Activated CD4-positive, alpha-beta T cell treated with anti-CD3 and anti-CD28 coated beads, Interleukin-2, Interleukin-4, amounts not matched to agents 100 ng/mL and 50 ng/mL, durations not matched to agents 16 hours and 8 hours (primary cell): ENCODE data around the gene OCRL.
A peak's percentile ranks its signal among the peaks of the same experiment; 100 is the strongest.
"Not testable (repeated sequence)": the region's sequence is repeated elsewhere in the genome, so short reads cannot be mapped to it uniquely, and the experiment has no call there.

Experiments used
- DNase-seq: peaks from one replicate; pipeline ENCODE4 v3.0.0-alpha.2; 2020; ENCODE audit warnings: low spot score

The OCRL gene

GRCh38 chrX:129534816-129535578, 5.1 kb upstream of the OCRL start:
- no peak for DNase-seq

DNA sequence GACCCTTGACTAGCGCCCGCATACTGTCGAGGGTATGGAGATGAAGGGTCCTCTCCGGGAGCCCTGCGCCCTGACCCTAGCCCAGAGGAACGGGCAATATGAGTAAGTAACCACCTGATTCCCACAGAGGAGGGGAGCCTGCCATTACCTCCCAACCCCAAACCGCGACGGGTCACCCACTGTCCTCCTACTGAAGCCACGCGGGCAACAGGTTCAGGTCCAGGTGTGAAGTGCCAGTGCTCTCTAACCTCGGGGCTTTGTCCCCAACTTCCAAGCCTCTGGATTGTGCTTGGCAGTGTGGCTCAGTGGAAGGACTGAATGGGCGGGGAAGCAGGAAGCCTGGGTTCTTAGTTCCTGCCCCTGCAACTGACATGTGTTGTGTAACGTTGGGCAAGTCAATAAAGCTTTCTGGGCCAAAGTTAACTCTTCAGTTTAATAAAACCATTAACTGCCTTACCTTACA, 694 bp downstream of the OCRL start:
- DNase-seq: peak; percentile 1

DNA sequence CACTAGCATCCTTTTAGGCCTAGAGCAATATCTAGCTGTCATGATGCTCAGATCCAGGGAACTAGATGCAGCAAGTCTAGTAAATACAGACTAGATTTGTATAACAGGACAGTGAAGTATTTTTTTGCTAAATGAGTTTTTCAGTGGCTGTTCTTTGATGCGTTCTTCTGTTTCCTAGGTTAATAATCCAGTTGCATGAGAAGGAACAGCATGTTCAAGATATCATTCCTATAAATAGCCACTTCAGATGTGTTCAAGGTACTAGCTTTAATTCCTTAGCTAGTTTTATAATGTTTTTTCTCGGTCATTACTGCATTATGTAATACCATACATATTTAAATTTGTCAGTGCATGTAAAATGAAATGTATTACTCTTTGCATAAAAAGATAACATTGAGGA, 4.7 kb downstream of the OCRL start:
- DNase-seq: no peak

DNA sequence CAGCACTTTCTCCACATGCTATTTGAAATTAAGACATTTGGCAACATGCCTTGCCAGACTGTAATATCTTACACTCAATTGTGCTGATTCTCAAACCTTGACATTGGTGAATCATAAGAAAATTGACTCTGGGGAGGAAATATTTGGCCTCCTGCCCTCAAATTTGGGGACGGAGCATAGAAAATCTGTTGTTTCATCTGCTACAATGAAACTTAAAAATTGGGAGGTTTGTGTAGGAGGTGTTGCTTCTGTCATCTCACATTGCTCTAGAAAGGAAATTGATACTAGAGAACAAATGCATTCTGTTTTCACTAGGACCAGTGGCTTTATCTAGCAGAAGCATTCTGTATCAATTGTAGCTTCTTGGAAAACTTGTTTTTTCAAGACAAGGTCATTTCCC, 5.3 kb downstream of the OCRL start:
- no peak for DNase-seq

DNA sequence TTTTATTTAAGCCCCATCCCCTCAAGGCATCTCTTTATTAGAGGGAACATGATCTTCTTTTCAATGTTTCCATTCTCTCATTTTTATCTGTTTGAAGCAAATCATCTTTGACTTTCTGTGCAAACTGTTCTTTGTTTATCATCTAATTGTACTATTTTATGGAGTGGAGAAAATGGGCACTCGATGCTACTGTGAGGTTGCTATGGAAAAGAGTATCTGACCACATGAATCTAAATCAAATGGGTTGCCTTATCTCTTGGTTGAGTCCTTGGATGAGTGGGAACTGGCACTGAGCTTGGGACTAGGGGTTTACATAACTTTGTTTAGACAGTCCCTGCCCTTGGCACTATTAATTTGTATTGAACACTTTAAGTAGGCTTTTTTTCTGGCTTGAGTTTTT, 9.1 kb downstream of the OCRL start:
- DNase-seq: no peak

DNA sequence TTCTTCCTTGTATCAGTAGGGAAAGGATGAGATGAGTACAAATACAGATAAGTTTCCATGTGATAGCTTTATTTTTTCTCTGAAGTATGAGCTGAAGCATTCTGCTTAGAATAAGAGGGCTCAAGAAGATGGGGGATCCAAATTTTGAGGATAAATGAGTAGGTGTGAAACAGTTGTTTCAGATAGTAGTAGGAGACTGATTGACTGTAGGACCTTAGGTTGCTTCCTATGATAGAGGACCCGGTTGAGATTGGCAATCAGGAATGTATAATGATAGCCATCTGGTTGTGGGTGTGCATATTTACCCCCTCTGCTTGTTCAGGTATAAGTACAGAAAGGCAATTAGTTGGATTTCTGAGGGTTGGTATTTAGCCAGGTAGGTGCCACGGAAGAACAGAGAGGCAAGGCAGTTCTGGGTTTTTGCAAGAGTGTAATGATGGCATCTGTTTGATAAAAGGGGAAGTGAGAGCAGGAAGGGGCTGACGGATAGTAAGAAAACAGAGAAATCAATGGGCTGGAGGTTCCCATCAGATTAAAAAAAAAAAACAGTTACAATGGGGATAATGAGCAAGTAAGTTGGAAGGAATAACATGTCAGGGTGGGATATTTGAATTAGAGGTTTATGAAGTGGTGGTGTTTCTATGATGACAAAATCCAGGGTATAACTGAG, 13.7 kb downstream of the OCRL start:
- no peak for DNase-seq

DNA sequence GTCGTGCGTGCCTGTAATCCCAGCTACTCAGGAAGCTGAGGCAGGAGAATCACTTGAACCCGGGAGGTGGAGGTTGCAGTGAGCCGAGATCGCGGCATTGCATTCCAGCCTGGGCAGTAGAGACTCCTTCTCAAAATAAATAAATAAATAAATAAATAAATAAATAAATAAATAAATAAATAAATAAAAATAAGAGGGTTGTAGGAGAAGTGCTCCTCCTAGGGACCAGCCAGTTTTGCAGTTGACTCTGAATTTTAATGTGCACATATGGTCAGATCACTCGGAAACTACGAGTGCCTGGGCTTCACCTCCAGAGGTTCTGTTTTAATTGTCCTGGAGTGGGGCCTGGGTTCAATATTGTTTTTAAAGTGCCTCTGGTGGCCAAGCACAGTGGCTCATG, 14.8 kb downstream of the OCRL start:
- DNase-seq: not testable (repeated sequence)

DNA sequence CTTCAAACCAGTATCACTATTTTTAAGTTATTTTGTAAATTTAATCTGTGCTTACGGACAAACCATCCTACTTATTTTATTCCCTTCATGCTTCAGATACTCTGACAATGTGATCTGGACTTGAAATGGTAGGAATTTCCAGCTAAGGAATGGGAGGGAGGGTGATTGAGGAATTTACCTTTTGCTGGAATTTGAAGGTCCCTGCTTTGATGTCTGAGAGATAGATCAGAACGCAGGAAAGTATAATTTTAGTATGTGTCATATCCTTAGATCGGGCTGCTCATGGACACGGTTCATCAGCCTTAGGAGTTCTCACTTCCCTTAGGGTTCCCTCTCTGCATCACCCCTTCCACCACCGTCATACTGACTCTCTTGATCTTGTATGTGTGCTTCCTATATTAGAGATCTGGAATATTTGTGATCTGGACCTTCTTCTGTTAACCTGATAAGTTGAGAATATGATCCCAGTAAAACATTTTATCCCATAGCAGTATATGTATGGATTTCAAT, 16.8 kb downstream of the OCRL start:
- DNase-seq: no peak

DNA sequence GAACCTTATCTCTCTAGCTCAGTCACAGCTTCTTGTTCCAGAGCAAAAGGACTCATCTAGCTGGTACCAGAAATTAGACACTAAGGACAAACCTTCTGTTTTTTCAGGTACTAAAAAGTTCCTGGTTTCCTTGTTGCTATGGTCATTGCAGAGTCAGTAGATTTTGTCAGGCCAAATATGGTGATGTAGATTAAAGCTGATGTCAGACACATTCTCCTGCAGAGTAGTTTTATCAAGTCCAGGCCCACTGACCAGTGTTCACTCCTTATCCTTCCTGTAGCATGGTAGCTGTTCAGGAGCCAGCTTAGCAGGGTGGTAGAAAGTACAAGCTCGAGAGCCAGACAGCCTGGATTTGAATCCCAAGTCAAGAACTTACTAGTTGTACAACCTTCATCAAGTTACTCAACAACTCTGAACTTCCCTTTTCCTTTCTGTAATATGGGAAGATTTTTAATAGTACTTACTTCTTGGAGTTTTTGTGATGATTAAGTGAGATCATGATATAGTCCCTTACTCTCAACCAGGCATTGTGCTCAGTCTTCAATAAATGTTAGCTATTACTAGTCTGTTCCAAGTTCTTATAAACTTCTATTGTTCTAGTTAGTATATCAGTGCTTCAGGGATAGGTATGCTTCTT, 17.9 kb downstream of the OCRL start:
- no peak for DNase-seq

GRCh38 chrX:129559783-129560182, 19.7 kb downstream of the OCRL start:
- DNase-seq: no peak

DNA sequence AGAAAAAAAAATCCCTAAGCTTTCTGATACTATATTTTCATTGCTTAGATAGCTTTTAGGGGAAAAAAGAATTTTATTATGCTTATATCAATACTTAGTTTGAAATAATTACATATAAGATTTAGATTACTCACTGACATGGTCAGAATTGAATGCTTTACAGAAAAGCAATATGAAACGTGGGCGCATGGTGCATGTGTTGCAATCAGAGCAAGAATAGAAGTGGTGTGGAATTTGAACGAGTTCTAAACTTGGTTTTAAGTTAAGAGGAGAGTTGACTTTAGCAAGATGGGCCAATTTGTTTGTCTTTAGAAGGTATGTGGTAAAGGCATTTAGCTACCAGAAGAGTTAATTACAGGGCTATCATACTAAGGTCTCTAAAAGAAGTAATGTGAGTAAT, 21.4 kb downstream of the OCRL start:
- DNase-seq: no peak

- DNase-seq: not testable (repeated sequence)
These were observed 24.3 kb downstream of the OCRL start for GRCh38 chrX:129564345-129564744.

DNA sequence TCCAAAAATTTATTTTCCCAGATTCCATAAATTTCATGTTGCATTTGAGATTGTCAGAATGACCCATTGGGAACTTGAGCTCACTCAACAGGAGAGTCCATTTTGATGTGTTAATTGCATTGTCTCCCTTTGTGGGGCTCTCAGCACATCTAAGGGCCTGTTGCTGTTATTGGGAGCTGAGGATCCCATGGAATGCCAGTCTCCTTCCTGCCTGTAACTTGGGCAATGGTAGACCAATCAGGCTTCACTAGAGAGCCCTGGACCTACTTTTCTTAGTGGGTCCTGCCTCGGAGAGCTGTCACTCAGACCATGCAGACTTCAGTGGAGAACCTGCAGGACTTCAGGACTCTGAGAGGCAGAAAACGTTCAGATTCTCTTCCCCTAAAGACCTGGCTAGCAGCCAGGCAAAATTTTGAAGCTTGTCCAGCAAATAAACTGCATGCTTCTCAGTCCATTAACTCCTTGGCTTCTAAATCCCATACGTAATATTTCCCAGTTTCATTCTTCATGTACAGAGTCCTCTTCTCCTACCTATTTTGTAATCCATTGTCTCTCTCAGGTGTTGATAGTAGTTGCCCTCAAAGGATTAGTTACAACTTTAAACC, 25.1 kb downstream of the OCRL start:
- DNase-seq: no peak

GRCh38 chrX:129566073-129566472, 26.0 kb downstream of the OCRL start:
- DNase-seq: no peak

DNA sequence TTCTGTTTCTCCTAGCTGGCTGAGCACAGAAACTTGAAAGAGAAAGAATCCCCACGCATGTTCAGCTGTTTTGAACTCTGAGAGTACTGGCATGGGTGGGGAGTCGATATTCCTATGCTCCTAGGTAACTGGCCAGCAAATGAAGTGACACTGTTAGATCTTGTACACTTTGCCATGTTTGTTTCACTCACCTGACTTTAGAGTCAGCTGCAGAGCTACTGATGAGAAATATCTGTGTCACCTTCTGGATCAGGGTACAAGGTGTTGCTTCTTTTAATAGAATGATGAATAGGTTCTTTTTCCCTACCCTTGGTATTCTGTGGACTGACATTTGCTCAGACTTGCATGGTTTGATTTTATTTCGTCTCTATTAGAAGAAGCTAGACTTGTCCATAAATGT, 28.3 kb downstream of the OCRL start:
- DNase-seq: no peak

- no peak for DNase-seq
These were observed 32.4 kb downstream of the OCRL start for GRCh38 chrX:129572422-129572821.

DNA sequence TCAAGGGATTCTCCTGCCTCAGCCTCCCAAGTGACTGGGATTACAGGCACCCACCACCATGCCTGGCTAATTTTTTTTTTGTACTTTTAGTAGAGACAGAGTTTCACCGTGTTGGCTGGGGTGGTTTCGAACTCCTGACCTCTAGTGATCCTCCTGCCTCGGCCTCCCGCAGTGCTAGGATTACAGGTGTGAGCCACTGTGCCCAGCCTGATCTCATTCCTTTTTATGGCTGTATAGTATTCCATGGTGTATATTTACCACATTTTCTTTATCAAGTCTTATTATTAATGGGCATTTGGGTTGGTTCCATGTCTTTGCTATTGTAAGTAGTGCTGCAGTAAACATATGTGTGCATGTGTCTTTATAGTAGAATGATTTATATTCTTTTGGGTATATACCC, 33.6 kb downstream of the OCRL start:
- not testable (repeated sequence) for DNase-seq

- DNase-seq: no peak
These were observed 34.2 kb downstream of the OCRL start for GRCh38 chrX:129574214-129574613.

GRCh38 chrX:129576539-129576938, 36.5 kb downstream of the OCRL start:
- no peak for DNase-seq

GRCh38 chrX:129577473-129577872, 37.4 kb downstream of the OCRL start:
- no peak for DNase-seq

GRCh38 chrX:129577877-129578276, 37.8 kb downstream of the OCRL start:
- DNase-seq: no peak

DNA sequence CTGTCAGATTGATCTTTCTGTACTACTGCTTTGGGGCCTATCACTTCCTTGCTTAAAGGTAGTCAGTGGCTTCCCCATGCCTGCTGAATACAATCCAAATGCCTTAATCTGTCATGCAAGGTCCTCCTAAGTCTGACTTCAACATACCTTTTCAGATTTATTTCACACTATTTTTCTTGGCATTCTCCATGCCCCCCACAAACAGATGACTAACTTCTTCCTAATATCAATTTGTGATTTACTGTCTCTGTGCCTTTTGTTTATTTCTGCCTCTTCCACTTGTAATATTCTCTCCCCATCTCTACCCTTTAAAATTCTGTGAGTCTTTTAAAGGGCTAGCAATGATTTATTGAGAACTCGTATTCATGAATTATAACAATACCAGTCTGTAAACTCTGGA, 41.8 kb downstream of the OCRL start:
- DNase-seq: no peak

GRCh38 chrX:129585167-129585566, 45.1 kb downstream of the OCRL start:
- no peak for DNase-seq
